K562 (cell line): ENCODE measurements around the gene AREL1. TPM values are rescaled to one million over a fixed set of nuclear protein-coding genes. Genes with fewer than 3 reads are reported as not detected.

Source experiments
- ATF1 ChIP-seq, 2 experiments: fragments of 450-650 bp in 1 of 2; IDR thresholded peaks; 2 replicates each; pipeline ENCODE4 v1.6.1; 2016; ENCODE audit warnings: missing compliant biosample characterization in 1 of 2, missing genetic modification characterization in 1 of 2
- EZH2 ChIP-seq: IDR thresholded peaks from 2 replicates; pipeline ENCODE4 v1.6.1; 2012; ENCODE audit warnings: low read depth, mild to moderate bottlenecking, inconsistent platforms, low read length, borderline replicate concordance
- FOXP4 ChIP-seq: sonication (generic); formaldehyde crosslinking; IDR thresholded peaks from 2 replicates; pipeline ENCODE4 v1.8.0; 2022; ENCODE audit warnings: mild to moderate bottlenecking, missing genetic modification reagents, borderline replicate concordance
- HNRNPLL ChIP-seq: fragments of 200-400 bp; formaldehyde crosslinking; IDR thresholded peaks from 2 replicates; pipeline ENCODE4 v1.6.1; 2017; ENCODE audit warnings: low read length, low read depth, mild to moderate bottlenecking; ENCODE audit not compliant: poor library complexity, severe bottlenecking
- NCOA2 ChIP-seq, 2 experiments: fragments of 450-650 bp; IDR thresholded peaks; 2 replicates each; pipeline ENCODE4 v1.6.1; 2018; ENCODE audit warnings: mild to moderate bottlenecking in 2 of 2, moderate library complexity in 1 of 2; ENCODE audit not compliant: partially characterized antibody in 2 of 2
- SAP30 ChIP-seq: fragments of 200-600 bp; sonication (generic); IDR thresholded peaks from 2 replicates; pipeline ENCODE4 v1.6.1; 2012; ENCODE audit warnings: borderline replicate concordance, low read depth, mild to moderate bottlenecking, moderate library complexity, low read length, control low read depth, inconsistent platforms; ENCODE audit not compliant: insufficient read depth, poor library complexity, severe bottlenecking
- SOX6 ChIP-seq: fragments of 450-650 bp; IDR thresholded peaks from 2 replicates; pipeline ENCODE4 v1.6.1; 2014; ENCODE audit warnings: mild to moderate bottlenecking
- TAL1 ChIP-seq: fragments of 450-650 bp; IDR thresholded peaks from 2 replicates; pipeline ENCODE4 v1.6.1; 2016; ENCODE audit warnings: mild to moderate bottlenecking
- TRIM25 ChIP-seq: fragments of 450-650 bp; IDR thresholded peaks from 2 replicates; pipeline ENCODE4 v1.7.0; 2016; ENCODE audit warnings: borderline replicate concordance
- USF1 ChIP-seq: sonication (generic); formaldehyde crosslinking; IDR thresholded peaks from 2 replicates; pipeline ENCODE4 v1.9.0; 2022; ENCODE audit warnings: mild to moderate bottlenecking, missing genetic modification reagents
- YBX1 ChIP-seq: fragments of 450-650 bp; IDR thresholded peaks from 2 replicates; pipeline ENCODE4 v1.7.1; 2016; ENCODE audit warnings: mild to moderate bottlenecking
- ZBTB1 ChIP-seq: sonication (generic); formaldehyde crosslinking; IDR thresholded peaks from 2 replicates; pipeline ENCODE4 v1.8.1; 2023; ENCODE audit warnings: missing genetic modification reagents, low read depth, mild to moderate bottlenecking, borderline replicate concordance
- ZNF253 ChIP-seq: fragments of 250-450 bp; sonication (Bioruptor Pico); conservative IDR thresholded peaks from 2 replicates; pipeline ENCODE4 v1.6.1; 2021; ENCODE audit warnings: mild to moderate bottlenecking
- ZNF280B ChIP-seq: fragments of 250-450 bp; sonication (Bioruptor Pico); IDR thresholded peaks from 2 replicates; pipeline ENCODE4 v1.5.1; 2021; ENCODE audit warnings: mild to moderate bottlenecking
- ZNF408 ChIP-seq: fragments of 250-450 bp; sonication (Bioruptor Pico); IDR thresholded peaks from 2 replicates; pipeline ENCODE4 v1.4.0; 2020; ENCODE audit warnings: low read depth, mild to moderate bottlenecking, moderate library complexity
- ZNF511 ChIP-seq: sonication (generic); formaldehyde crosslinking; IDR thresholded peaks from 2 replicates; pipeline ENCODE4 v1.8.0; 2022; ENCODE audit warnings: mild to moderate bottlenecking, missing genetic modification reagents
- ZNF644 ChIP-seq: fragments of 200-800 bp; sonication (Bioruptor generic); IDR thresholded peaks from 2 replicates; pipeline ENCODE4 v1.6.1; 2016; ENCODE audit warnings: low read depth, missing genetic modification characterization, missing compliant biosample characterization
- ZNF76 ChIP-seq: fragments of 250-450 bp; sonication (Bioruptor Pico); IDR thresholded peaks from 2 replicates; pipeline ENCODE4 v1.4.0; 2020; ENCODE audit warnings: mild to moderate bottlenecking, moderate library complexity, borderline replicate concordance
- ZZZ3 ChIP-seq: fragments of 450-650 bp; IDR thresholded peaks from 2 replicates; pipeline ENCODE4 v1.6.1; 2016; ENCODE audit warnings: antibody characterized with exemption, mild to moderate bottlenecking, moderate library complexity
- polyA plus RNA-seq, 8 experiments: library from polyadenylated mRNA; depleted of rRNA in 4 of 8; stranded (reverse) in 5 of 8; unstranded in 3 of 8; fragments of >200 nt; fragmentation: Nextera tagmentation in 2 of 8; fragmentation: Illumina TruSeq in 1 of 8; extraction: Ambion mirVana in 2 of 8; extraction: Trizol in 1 of 8; gene quantifications; 2 replicates each; pipeline versions ENCODE4 v1.2.1 to v1.2.3, GENCODE V29; 2011 to 2014; ENCODE audit warnings: inconsistent platforms in 1 of 8, missing spikeins in 1 of 8
- total RNA-seq, 7 experiments: library from RNA; depleted of rRNA in 6 of 7; stranded (reverse); fragments of >200 nt in 6 of 7; fragmentation: Illumina TruSeq in 2 of 7; extraction: Trizol in 2 of 7; gene quantifications; 2 replicates each; pipeline versions ENCODE4 v1.2.1 to v1.2.3, GENCODE V29; 2011 to 2021; ENCODE audit warnings: low replicate concordance in 1 of 7

The AREL1 gene
- total and polyA plus RNA-seq, 9 of the 15 experiments (the other 6 are each of a cell fraction or from before 2014, with no cell fraction given): 6.0 to 24.8 (median 16.6) TPM

- TF ChIP-seq USF1 (no peak), EZH2 (no peak), ZNF253 (CRISPR knock-in tag) (no peak), HNRNPLL (no peak), ZNF76 (no peak), ZNF644 (tag) (no peak), FOXP4 (no peak), ZBTB1 (no peak), ATF1 (CRISPR knock-in tag; IDR thresholded peaks at IDR 0.05) (no peak), ATF1 (tag; IDR thresholded peaks at IDR 0.05) (no peak), ZNF280B (no peak), TRIM25 (no peak), SAP30 (peak; percentile 43), NCOA2 (IDR thresholded peaks at IDR 0.05; ENCODE audit: partially characterized antibody in 2 of 2) (no peak), ZZZ3 (no peak), SOX6 (no peak), ZNF511 (CRISPR knock-in tag) (no peak), ZNF408 (CRISPR knock-in tag) (no peak), TAL1 (no peak), YBX1 (no peak)
Measured at GRCh38 chr14:74612350-74613021, 100.4 kb downstream of the AREL1 start (continued).
